HG02852 (cell line): ENCODE data around the gene TTYH2.
"Not testable (repeated sequence)": the region's sequence is repeated elsewhere in the genome, so short reads cannot be mapped to it uniquely, and the experiment has no call there.

ENCODE experiments used
- ATAC-seq: cut with Tn5 transposase; IDR thresholded peaks from one replicate; pipeline ENCODE4 v1.9.1; 2021; ENCODE audit warnings: mild to moderate bottlenecking, moderate library complexity; ENCODE audit not compliant: unreplicated experiment

The TTYH2 gene

DNA sequence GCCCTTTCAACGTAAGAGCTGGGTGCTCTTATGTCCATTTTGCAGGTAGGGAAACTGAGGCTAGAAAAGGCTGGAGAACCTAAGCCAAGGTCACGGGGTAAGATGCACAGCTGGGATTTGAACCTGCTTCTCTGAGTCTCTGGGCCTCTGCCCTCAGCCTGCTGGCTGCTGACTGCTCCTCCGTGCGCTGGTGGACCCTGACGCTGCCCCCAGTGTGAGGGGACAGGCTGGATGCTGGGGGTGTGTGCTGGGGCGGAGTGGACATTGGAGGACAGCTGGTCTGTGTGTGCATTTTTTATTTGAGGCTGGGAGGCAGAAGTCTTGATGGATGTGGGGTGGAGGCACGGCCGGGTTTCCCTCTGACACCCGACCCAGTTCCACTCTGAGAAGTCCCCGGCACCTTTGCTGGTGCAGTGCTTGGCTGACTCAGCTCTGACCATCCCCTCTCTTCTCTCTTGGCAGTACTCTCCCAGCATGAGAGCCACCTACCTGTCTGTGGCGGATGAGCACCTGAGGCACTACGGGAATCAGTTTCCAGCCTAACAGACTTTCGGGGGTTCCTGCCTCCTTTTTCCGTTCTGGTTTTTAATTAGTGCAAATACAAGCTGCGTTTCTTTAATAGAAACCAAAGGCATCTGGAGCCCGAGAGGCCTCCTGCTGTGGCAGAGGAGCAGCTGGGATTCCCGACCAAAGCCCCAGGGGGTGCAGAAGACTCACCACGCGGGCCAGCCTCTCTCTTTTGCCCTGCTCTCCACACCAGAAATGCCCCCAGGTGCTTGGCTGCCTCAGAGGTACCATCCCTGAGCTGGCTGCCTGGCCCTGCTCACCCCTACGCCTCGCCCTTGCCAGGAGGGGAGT, 46.5 kb downstream of the TTYH2 start:
- ATAC-seq, result no peak

GRCh38 chr17:74260525-74260850, 47.1 kb downstream of the TTYH2 start:
- no peak for ATAC-seq

DNA sequence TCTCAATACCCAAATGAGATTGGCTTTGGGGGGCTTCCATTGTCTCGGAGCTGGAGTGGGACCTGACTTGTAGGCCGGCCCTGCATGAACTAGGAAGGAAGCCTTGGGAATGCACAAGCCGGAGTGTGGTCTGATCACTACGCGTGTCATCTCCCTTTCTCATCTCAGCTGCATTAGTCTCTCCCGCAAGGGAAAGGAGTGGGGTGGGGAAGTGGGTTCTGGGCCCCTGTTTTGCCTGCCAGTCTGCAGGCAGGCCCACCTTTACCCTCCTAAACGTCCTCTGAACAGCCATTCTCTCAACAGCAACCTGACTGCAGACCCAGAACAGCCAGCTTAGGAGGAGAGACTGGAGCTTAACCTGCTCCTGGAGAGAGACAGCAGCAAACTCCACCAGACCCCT, 49.2 kb downstream of the TTYH2 start:
- ATAC-seq, result no peak

- not testable (repeated sequence) for ATAC-seq
Measured at GRCh38 chr17:74267054-74267453, 53.7 kb downstream of the TTYH2 start.

DNA sequence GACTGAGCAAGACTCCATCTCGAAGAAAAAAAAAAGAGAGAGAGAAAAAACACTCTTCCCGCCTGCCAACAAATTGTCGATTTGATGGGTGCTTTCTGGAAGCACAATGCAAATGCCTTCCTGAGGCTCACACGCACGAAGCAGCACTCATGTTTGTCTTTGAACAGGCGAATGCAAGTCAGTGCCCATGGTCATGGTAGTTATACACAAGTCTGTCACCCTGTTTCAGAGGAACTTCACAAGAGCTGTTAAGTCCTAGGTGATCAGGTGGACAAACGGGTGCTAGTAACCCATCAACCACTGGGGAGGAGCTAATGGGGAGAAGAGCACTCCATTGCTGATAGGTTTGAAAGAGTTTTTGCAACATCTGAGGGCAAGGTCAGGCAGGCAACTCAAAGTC, 54.2 kb downstream of the TTYH2 start:
- no peak for ATAC-seq

DNA sequence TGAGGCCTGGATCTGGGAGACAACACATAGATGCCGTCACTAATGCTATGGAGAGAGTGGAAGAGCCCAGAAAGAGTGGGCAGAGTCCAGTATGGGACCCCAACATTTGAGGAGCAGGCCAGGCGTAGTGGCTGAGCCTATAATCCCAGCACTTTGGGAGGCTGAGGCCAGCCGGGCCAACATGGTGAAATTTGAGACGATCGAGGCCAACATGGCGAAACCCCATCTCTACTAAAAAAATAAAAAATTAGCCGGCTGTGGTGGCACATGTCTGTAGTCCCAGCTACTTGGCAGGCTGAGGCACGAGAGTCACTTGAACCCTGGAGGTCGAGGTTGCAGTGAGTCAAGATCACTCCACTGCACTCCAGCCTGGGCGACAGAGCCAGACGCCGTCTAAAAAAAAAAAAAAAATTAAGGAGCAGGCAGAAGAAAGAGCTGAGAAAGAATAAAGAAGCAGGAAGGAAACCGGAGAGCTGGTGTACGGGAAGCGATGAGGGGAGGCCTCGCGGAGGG, 54.7 kb downstream of the TTYH2 start:
- no peak for ATAC-seq

- no peak for ATAC-seq
Measured at GRCh38 chr17:74268558-74268957, 55.2 kb downstream of the TTYH2 start.

DNA sequence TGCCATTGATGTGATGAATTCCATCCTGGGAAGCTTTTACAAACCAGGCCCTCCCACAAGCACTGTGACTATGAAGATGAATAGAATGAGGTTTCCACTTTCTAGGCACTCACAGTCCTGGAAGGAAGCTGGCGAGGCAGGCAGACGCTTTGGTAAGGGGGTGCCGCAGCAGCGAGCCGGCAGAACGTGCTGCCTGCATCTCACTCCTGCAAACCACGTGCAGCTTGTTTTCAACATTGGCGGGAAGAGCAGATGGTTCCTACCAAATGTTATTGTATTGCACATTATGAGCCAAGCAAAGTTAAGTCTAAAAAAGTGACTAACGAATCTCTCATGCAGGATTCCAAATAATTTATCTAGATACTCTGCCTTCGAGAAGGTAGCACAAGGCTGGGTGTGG, 57.0 kb downstream of the TTYH2 start:
- ATAC-seq, result no peak

- ATAC-seq, result no peak
Measured at GRCh38 chr17:74271281-74271680, 57.9 kb downstream of the TTYH2 start.

DNA sequence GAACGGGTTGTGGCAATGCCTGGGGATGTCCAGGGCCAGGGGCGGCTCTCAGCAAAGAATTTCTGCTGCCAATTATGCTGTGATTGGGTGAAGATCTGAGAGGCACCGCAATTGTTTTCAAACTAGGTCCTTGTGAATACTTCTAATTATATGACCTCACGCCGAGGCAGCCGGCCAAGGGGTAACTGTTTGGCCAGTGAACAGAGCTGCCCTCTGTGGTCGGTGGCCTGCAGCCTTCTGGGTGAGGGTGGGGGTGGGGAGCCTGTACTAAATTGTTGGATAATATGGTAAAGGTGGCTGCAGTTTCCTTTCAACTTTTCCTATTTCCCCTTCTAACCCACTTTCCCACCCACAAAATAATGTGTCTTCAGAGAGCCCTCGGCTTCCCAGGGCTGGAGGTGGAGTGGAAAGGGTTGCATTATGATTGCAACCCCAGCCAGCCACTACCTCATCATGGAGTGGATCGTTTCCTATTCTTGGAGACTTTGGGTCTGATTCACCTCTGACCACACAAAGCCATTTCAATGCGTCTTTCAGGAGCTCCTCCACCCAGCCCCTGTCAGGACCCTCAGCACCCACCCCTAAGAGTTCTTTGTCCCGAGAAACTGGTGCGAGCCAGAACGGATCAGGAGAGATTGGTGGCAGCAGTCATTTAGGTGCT, 58.7 kb downstream of the TTYH2 start:
- no peak for ATAC-seq

DNA sequence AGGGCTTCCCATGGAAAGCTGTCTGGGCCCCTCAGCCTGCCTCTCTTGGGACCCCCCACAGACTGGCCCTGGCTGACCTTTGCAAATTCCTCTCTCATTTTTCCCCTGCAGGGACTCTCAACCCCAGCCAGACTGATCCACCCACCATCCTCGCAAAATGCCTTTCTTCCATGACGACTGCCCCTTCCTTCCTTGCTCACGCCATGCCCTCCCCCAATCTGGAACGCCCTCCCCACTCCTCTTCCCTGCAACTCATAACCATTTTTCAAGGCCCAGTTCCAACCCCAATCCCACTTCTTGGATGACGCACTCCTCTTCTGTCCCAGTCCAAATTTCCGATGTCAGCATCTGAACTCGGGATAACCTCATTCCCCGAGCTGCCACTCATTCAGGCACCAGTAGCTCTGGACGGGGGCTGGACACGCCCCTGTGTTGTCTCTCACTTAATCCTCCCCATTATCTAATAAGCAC, 59.4 kb downstream of the TTYH2 start:
- no peak for ATAC-seq

DNA sequence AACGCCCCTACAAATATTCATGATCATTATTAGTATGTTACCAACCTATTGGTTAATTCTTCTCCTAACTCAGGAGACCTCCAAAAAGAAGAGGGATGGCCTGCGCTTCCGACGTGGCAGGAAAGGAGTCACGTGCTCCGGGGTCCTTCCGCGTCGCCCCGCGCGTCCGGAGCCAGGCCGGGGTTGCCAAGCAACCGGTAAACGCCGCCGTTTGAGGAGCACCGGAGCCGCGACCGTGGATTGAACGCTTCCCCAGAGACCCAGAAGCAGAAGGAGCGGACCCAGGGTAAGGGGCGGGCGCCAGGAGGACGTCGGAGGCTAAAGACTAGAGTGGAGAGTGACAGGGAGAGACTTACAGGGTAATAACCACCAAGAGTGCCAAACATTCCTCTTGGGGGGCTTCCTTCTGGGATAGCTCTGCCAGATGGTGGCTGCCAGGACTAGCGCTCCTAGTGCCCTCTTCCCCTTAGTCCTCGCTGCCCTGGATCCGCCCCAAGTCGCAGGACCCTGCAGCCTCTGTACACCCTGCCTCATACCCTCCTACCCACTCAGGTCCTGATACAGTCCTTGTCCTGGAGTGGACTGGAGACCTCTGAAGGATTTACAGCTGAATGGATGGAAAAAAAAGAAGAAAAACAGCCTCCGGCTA, 60.8 kb downstream of the TTYH2 start, which contains the start of gene DNAI2:
Gene DNAI2 (plus strand): TSS at position 175 of the 649 bp plus-strand sequence. CDS start 7,584 bp downstream, outside the sequence.
- no peak for ATAC-seq

DNA sequence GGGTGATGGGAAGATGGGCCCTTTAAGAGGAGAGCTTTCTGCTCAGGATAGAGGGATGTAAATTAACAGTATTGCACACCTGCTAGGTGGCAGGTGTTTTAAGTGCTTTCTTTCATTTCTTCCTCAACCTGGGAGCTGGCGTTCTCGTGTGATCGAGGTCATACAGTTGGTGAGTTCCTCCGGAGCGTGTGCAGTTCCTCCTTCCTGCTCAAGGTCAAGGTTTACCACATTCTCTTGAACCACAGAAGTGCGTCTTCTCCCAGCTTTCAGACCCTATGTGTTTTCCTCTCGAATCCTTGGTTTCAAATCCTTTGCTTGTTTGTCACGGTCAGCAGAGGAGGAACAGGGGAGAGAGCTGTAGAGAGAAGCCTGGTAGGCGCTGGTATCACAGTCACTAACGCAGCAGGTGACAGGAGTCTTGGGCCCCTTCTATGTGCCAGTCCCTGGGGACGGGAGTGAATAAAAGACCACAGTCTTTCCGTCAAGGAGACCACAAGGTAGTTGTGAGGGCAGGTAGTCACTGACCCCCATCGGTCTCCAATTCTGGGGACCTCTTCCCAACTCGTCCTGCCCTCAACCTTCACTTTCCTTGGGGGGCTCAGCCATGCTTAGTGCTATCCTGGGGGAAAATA, 61.5 kb downstream of the TTYH2 start:
- no peak for ATAC-seq

DNA sequence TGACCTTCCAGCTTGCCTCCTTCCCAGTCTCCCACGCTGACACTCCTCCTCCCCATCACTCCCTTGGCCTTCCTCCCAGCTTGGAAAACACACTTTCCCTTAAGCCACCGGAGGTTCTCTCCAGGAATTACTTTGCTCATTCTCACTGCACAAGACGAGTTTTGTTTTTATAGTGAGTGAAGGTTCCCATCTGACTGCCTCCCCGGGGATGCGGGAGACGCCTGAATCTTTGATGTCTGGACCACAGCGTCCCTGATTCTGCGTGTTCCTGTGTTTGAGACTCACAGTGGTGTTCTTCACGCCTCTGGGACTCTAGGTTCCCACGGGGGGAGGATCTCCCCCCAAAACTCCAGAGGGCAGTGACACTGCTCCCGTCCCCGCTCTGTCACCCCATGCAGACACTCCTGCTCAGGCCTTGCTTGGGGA, 62.7 kb downstream of the TTYH2 start:
- no peak for ATAC-seq

DNA sequence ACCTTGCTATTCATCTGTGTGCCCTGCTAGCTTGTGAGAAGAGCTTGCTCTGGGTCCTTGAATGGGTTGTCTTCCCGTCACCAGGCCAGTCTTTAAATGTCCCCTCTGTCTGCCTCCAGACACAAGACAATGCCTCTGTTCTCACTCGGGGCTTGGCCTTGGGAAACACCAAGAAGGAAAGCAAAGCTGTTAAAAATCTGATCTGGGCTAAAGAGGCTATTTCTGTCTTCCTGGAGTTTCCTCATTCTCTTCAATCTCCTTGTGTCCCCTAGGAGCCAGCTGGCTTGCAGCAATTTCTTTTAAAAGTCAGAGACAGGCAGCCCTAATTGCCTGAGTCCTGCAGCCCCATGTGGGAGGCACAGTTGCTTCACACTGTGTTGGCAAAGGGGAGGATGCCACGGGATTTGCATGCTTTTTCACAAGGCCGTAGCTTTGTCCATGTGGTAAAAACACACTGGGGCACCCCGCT, 63.2 kb downstream of the TTYH2 start:
- ATAC-seq, result no peak

DNA sequence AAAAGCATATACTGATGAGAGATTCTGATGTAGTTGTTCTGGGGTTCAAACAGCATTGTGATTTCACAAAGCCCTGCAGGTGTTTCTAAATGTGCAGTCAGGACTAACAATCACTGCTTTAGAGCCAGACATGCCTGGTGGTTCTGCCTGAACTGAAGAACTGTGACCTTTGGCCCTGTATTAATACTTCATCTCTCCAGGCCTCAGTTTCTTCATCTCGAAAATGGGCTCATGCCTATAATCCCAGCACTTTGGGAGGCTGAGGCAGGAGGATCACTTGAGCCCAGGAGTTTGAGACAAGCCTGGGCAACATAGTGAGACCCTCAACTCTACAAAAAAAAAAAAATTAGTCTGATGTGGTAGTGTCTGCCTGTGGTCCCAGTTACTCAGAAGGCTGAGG, 64.6 kb downstream of the TTYH2 start:
- ATAC-seq, result no peak

DNA sequence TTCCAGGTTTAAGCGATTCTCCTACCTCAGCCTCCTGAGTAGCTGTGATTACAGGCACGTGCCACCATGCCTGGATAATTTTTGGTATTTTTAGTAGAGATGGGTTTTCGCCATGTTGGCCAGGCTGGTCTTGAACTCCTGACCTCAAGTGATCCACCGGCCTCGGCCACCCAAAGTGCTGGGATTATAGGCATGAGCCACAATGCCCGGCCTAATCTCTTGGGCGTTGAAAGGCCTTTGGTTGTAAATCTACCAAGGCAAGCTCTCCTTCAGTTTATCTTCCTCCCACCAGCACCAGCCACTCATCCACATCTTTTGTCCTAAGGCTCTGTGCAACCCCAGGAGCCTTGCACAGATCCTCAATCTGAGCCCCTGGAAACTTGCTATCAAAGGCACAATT, 66.2 kb downstream of the TTYH2 start:
- not testable (repeated sequence) for ATAC-seq

- peak; percentile 71 for ATAC-seq
Measured at GRCh38 chr17:74280093-74280513, 66.7 kb downstream of the TTYH2 start.

- ATAC-seq, result no peak
Measured at GRCh38 chr17:74281799-74282198, 68.4 kb downstream of the TTYH2 start.

DNA sequence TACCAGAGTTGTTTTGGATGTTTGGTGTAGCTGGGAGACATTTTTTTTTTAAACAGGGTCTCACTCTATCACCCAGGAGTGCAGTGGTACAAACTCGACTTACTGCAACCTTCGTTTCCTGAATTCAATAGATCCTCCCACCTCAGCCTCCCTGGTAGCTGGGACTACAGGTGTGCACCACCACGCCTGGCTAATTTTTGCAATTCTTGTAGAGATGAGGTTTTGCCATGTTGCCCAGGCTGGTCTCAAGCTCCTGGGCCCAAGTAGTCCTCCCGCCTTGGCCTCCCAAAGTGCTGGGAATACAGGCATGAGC, 68.9 kb downstream of the TTYH2 start:
- ATAC-seq, result not testable (repeated sequence)
